ENCODE data around the gene SCUBE2. TPM values are rescaled to one million over a fixed set of nuclear protein-coding genes. Genes with fewer than 3 reads are reported as not detected.
"Not testable (repeated sequence)": the region's sequence is repeated elsewhere in the genome, so short reads cannot be mapped to it uniquely, and the experiment has no call there.

The SCUBE2 gene
- total and polyA plus RNA-seq, 4 donors: 0.14 to 1.4 (median 0.42) TPM; not detected in 1

DNA sequence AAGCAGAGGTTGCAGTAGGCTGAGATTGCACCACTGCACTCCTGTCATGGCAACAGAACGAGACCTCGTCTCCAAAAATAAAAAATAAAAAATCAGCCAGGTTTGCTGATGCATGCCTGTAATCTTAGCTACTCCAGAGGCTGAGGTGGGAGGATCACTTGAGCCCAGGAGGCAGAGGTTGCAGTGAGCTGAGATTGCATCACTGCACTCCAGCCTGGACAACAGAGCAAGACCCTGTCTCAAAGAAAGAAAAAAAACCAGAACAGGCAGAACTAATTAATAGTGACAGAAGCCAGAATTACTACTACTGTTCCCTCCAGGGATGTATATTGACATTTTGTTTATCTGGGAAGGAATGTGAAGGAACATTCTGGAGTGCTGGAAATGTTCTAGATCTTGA lies 7.1 kb upstream of the SCUBE2 start:
- not testable (repeated sequence) for H3K27ac ChIP-seq (ENCODE audit: low read depth in 1 of 2, low read length in 2 of 2); H3K9ac ChIP-seq (ENCODE audit: low read depth in 1 of 2, low read length in 2 of 2); H3K36me3 ChIP-seq (ENCODE audit: control insufficient read depth in 4 of 4, insufficient read depth in 3 of 4, low read depth in 1 of 4, low read length in 3 of 4); H3K9me3 ChIP-seq (ENCODE audit: control insufficient read depth in 4 of 4, low read length in 3 of 4); H3K4me3 ChIP-seq (ENCODE audit: low read depth in 1 of 3, low read length in 3 of 3); H3K27me3 ChIP-seq (ENCODE audit: control insufficient read depth in 4 of 4, insufficient read depth in 4 of 4, low read length in 3 of 4); DNase-seq (ENCODE audit: low spot score); H3K4me1 ChIP-seq (ENCODE audit: control insufficient read depth in 4 of 4, insufficient read depth in 4 of 4, low read length in 3 of 4)
- whole genome bisulfite sequencing: 90% methylated on average over 2 of the region's 2 CpGs

- not testable (repeated sequence) for H3K9me3 ChIP-seq (ENCODE audit: control insufficient read depth in 4 of 4, low read length in 3 of 4); H3K27ac ChIP-seq (ENCODE audit: low read depth in 1 of 2, low read length in 2 of 2); DNase-seq (ENCODE audit: low spot score); H3K4me3 ChIP-seq (ENCODE audit: low read depth in 1 of 3, low read length in 3 of 3); H3K4me1 ChIP-seq (ENCODE audit: control insufficient read depth in 4 of 4, insufficient read depth in 4 of 4, low read length in 3 of 4); H3K36me3 ChIP-seq (ENCODE audit: control insufficient read depth in 4 of 4, insufficient read depth in 3 of 4, low read depth in 1 of 4, low read length in 3 of 4); H3K27me3 ChIP-seq (ENCODE audit: control insufficient read depth in 4 of 4, insufficient read depth in 4 of 4, low read length in 3 of 4); H3K9ac ChIP-seq (ENCODE audit: low read depth in 1 of 2, low read length in 2 of 2)
- WGBS: 89% methylated on average over 23 of the region's 23 CpGs
These were observed 6.0 kb upstream of the SCUBE2 start for GRCh38 chr11:9097186-9097943.

- peaks cover 0 to 4% (median 1%) of the 10 kb centered on the region in 4 donors for H3K4me1 ChIP-seq (ENCODE audit: control insufficient read depth in 4 of 4, insufficient read depth in 4 of 4, low read length in 3 of 4)
- DNase-seq (ENCODE audit: low spot score): no peak
- peaks cover 0 to 3% (median 0%) of the 10 kb centered on the region in 4 donors for H3K27me3 ChIP-seq (ENCODE audit: control insufficient read depth in 4 of 4, insufficient read depth in 4 of 4, low read length in 3 of 4)
- H3K9ac ChIP-seq (ENCODE audit: low read depth in 1 of 2, low read length in 2 of 2): no peak overlapping the region
- H3K4me3 ChIP-seq (ENCODE audit: low read depth in 1 of 3, low read length in 3 of 3): no peak overlapping the region
- 93% methylated on average over 5 of the region's 5 CpGs for WGBS
- no peak overlapping the region for H3K27ac ChIP-seq (ENCODE audit: low read depth in 1 of 2, low read length in 2 of 2)
- no peaks in the 10 kb centered on the region for H3K36me3 ChIP-seq (ENCODE audit: control insufficient read depth in 4 of 4, insufficient read depth in 3 of 4, low read depth in 1 of 4, low read length in 3 of 4)
- no peaks in the 10 kb centered on the region for H3K9me3 ChIP-seq (ENCODE audit: control insufficient read depth in 4 of 4, low read length in 3 of 4)
- no peak for TF ChIP-seq SP1 (IDR thresholded peaks at IDR 0.05)
- no peak for TF ChIP-seq REST (IDR thresholded peaks at IDR 0.05)
- TF ChIP-seq, protein P1, sequence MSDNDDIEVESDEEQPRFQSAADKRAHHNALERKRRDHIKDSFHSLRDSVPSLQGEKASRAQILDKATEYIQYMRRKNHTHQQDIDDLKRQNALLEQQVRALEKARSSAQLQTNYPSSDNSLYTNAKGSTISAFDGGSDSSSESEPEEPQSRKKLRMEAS (IDR thresholded peaks at IDR 0.05): no peak
- no peak for TF ChIP-seq ZBTB33 (IDR thresholded peaks at IDR 0.05)
- TF ChIP-seq HNF4A (conservative IDR thresholded peaks at IDR 0.05): no peak
- TF ChIP-seq GABPA (IDR thresholded peaks at IDR 0.05 in 1 of 2, conservative IDR thresholded peaks at IDR 0.05 in 1 of 2): no peak
- no peak for TF ChIP-seq FOXA2 (IDR thresholded peaks at IDR 0.05)
- no peak for TF ChIP-seq TAF1 (conservative IDR thresholded peaks at IDR 0.05)
- no peak for TF ChIP-seq EGR1 (IDR thresholded peaks at IDR 0.05; ENCODE audit: low read depth in 2 of 2)
- TF ChIP-seq, protein P2, sequence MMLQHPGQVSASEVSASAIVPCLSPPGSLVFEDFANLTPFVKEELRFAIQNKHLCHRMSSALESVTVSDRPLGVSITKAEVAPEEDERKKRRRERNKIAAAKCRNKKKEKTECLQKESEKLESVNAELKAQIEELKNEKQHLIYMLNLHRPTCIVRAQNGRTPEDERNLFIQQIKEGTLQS (IDR thresholded peaks at IDR 0.05): no peak
- no peak for TF ChIP-seq FOXA1 (IDR thresholded peaks at IDR 0.05)
These were observed 5.0 kb upstream of the SCUBE2 start for GRCh38 chr11:9096427-9096826.
